Measurements from ENCODE around the gene SESN1. TPM values are rescaled to one million over a fixed set of nuclear protein-coding genes. Genes with fewer than 3 reads are reported as not detected.
"Not testable (repeated sequence)": the region's sequence is repeated elsewhere in the genome, so short reads cannot be mapped to it uniquely, and the experiment has no call there.

SESN1 gene
- total and polyA plus RNA-seq, 9 of the 15 experiments (the other 6 are each of a cell fraction or from before 2014, with no cell fraction given): 3.1 to 13.0 (median 7.4) TPM

GRCh38 chr6:108982154-108983113, 112.2 kb downstream of the SESN1 start (continued):
- TF ChIP-seq PRDM10 (IDR thresholded peaks at IDR 0.05; ENCODE audit: partially characterized antibody) (no peak), GTF2B (IDR thresholded peaks at IDR 0.05; ENCODE audit: extremely low read depth, insufficient read length) (no peak), THAP12 (CRISPR knock-in tag; IDR thresholded peaks at IDR 0.05) (no peak), TEAD4 (IDR thresholded peaks at IDR 0.05; ENCODE audit: low read length) (no peak), TEAD4 (CRISPR knock-in tag; IDR thresholded peaks at IDR 0.05; ENCODE audit: borderline replicate concordance) (no peak), ATF7 (IDR thresholded peaks at IDR 0.05) (no peak), PHB2 (IDR thresholded peaks at IDR 0.05; ENCODE audit: low read depth) (no peak), NRF1 (conservative IDR thresholded peaks at IDR 0.05 in 1 of 2, IDR thresholded peaks at IDR 0.05 in 1 of 2) (no peak)

- H3K27ac ChIP-seq (ENCODE audit: extremely low read depth, low read depth, low read length); in situ Hi-C loops (cut with MboI); H3K4me2 ChIP-seq (ENCODE audit: insufficient read depth, low read length); H3K9ac ChIP-seq (ENCODE audit: insufficient read depth in 1 of 2, low read depth in 2 of 2, low read length in 2 of 2); CTCF ChIA-PET (ENCODE audit: low intra/inter-chr PET ratio); H4K20me1 ChIP-seq (replicated peaks; ENCODE audit: control insufficient read depth, insufficient read depth, low read length); FAIRE-seq; H3K4me3 ChIP-seq; H3K9me1 ChIP-seq (ENCODE audit: control insufficient read depth, insufficient read depth, low read length); H3K79me2 ChIP-seq (ENCODE audit: control insufficient read depth, insufficient read depth, low read length); BruUV-seq (replicated peaks); H3K36me3 ChIP-seq (ENCODE audit: control insufficient read depth, insufficient read depth, low read length); H3K9me3 ChIP-seq (replicated peaks; ENCODE audit: control insufficient read depth, insufficient read depth, low read depth, low read length); H3K27me3 ChIP-seq (ENCODE audit: control insufficient read depth in 2 of 2, insufficient read depth in 2 of 2, low read length in 2 of 2); H2AFZ ChIP-seq (ENCODE audit: low read depth, low read length); POLR2A ChIA-PET; H3K4me1 ChIP-seq (replicated peaks in 1 of 2; ENCODE audit: control insufficient read depth in 2 of 2, insufficient read depth in 2 of 2, low read length in 2 of 2); DNase-seq (ENCODE audit: extremely low read depth in 1 of 4, low spot score in 3 of 4); intact Hi-C loops (cut with micrococcal nuclease); ATAC-seq: not testable (repeated sequence)
- 15% methylated on average over 1 of the region's 1 CpG for WGBS (ENCODE audit: insufficient coverage, low coverage, missing lambda C conversion rate)
Observed at GRCh38 chr6:108978638-108979037, 116.0 kb downstream of the SESN1 start.
